Uterus (tissue), 4 donors: ENCODE measurements around the gene SRRM1. TPM values are rescaled to one million over a fixed set of nuclear protein-coding genes. Genes with fewer than 3 reads are reported as not detected.

Experiments used
- DNase-seq, 2 donors: peaks; one replicate each; pipeline ENCODE4 v3.0.0-alpha.2; 2019 to 2020
- H3K27ac ChIP-seq, 2 donors: fragments of 200-600 bp; sonication (generic); 1 replicate in 1 of 2; 2 replicates in 1 of 2; pipeline ENCODE4 v1.5.1; 2016 to 2018
- H3K27me3 ChIP-seq, 2 donors: fragments of 200-600 bp; sonication (generic); one replicate each; pipeline ENCODE4 v1.5.1; 2018 to 2019; ENCODE audit warnings: control low read depth in 1 of 2
- H3K36me3 ChIP-seq, 2 donors: fragments of 200-600 bp; sonication (generic); one replicate each; pipeline ENCODE4 v1.5.1; 2019; ENCODE audit warnings: control low read depth in 1 of 2
- H3K4me1 ChIP-seq, 2 donors: fragments of 200-600 bp; sonication (generic); one replicate each; pipeline ENCODE4 v1.5.1; 2018 to 2019; ENCODE audit warnings: control low read depth in 1 of 2
- H3K4me3 ChIP-seq, 2 donors: fragments of 200-600 bp; sonication (generic); 1 replicate in 1 of 2; 2 replicates in 1 of 2; pipeline ENCODE4 v1.5.1; 2018 to 2019; ENCODE audit warnings: mild to moderate bottlenecking in 1 of 2
- H3K9me3 ChIP-seq, 2 donors: fragments of 200-600 bp; sonication (generic); one replicate each; pipeline ENCODE4 v1.5.1; 2019; ENCODE audit warnings: control low read depth in 1 of 2
- CTCF ChIP-seq, 4 experiments: fragments of 200-600 bp in 2 of 4; fragments of 450-650 bp in 2 of 4; sonication (generic) in 2 of 4; IDR thresholded peaks; one replicate each; pipeline ENCODE4 v1.5.1; 2016 to 2019; ENCODE audit warnings: antibody characterized with exemption in 4 of 4, mild to moderate bottlenecking in 2 of 4, moderate library complexity in 1 of 4
- POLR2A ChIP-seq, 2 donors: fragments of 450-650 bp; IDR thresholded peaks; one replicate each; pipeline ENCODE4 v1.6.1; 2016; ENCODE audit warnings: antibody characterized with exemption in 2 of 2, mild to moderate bottlenecking in 1 of 2, moderate library complexity in 1 of 2
- intact Hi-C: fragments of 100-400 bp; cut with DNase I; formaldehyde crosslinking; loops from one replicate; pipeline ENCODE4 v1.15.1; 2023; ENCODE audit warnings: low total_unique reads
- total RNA-seq, 4 donors: library from RNA; depleted of rRNA in 3 of 4; stranded (reverse); fragments of >200 nt in 3 of 4; gene quantifications; one replicate each; pipeline versions ENCODE4 v1.1.0 to v1.2.4, GENCODE V29; 2014 to 2023
- donor health status: DM: yes; HTN: yes; CAD: no.

Gene SRRM1
- 100 to 1,000 TPM in 2 of 4 donors, 10 to 100 TPM in 2; 92.6 to 177 (median 129) TPM for total RNA-seq

- peak within 1 kb of the TSS; percentile 99 to 100 for H3K27ac ChIP-seq
- H3K4me3 ChIP-seq, result peak within 1 kb of the TSS; percentile 85 to 96
- H3K27me3 ChIP-seq, result no peaks in the 10 kb centered on the region
- intact Hi-C loops, result no loop called here
- peaks cover 0 to 8% of the 10 kb centered on the region in 2 donors for H3K4me1 ChIP-seq
- H3K9me3 ChIP-seq, result no peaks in the 10 kb centered on the region
- TF ChIP-seq POLR2A (IDR thresholded peaks at IDR 0.05) (peak; percentile 99), CTCF (IDR thresholded peaks at IDR 0.05) (peak in 1 of 4 experiments; percentile 8)
- peak; percentile 99 to 100 for DNase-seq
- no peaks in the 10 kb centered on the region for H3K36me3 ChIP-seq
Observed at GRCh38 chr1:24642481-24643362, at the start of gene SRRM1. SRRM1 (plus strand) TSS chr1:24643302; CDS start chr1:24643327, 25 bp downstream.

GRCh38 chr1:24594328-24594598, 48.8 kb upstream of the SRRM1 start:
- no peaks in the 10 kb centered on the region for H3K4me1 ChIP-seq
- H3K9me3 ChIP-seq, result no peaks in the 10 kb centered on the region
- TF ChIP-seq POLR2A (IDR thresholded peaks at IDR 0.05) (no peak), CTCF (IDR thresholded peaks at IDR 0.05) (no peak)
- DNase-seq, result no peak
- intact Hi-C loops, result no loop called here
- H3K27ac ChIP-seq, result no peak overlapping the region
- no peaks in the 10 kb centered on the region for H3K36me3 ChIP-seq
- H3K27me3 ChIP-seq, result no peaks in the 10 kb centered on the region
- no peak overlapping the region for H3K4me3 ChIP-seq

- H3K27ac ChIP-seq, result no peak overlapping the region
- intact Hi-C loops, result no loop called here
- TF ChIP-seq POLR2A (IDR thresholded peaks at IDR 0.05) (no peak), CTCF (IDR thresholded peaks at IDR 0.05) (no peak)
- H3K36me3 ChIP-seq, result no peaks in the 10 kb centered on the region
- no peaks in the 10 kb centered on the region for H3K4me1 ChIP-seq
- H3K4me3 ChIP-seq, result no peak overlapping the region
- DNase-seq, result no peak
- H3K27me3 ChIP-seq, result no peaks in the 10 kb centered on the region
- H3K9me3 ChIP-seq, result no peaks in the 10 kb centered on the region
Observed at GRCh38 chr1:24596401-24596880, 46.7 kb upstream of the SRRM1 start.

GRCh38 chr1:24599265-24599664, 43.8 kb upstream of the SRRM1 start:
- Histone ChIP-seq H3K9me3 (no peaks in the 10 kb centered on the region), H3K4me1 (no peaks in the 10 kb centered on the region), H3K27ac (no peak overlapping the region), H3K27me3 (no peaks in the 10 kb centered on the region), H3K36me3 (no peaks in the 10 kb centered on the region), H3K4me3 (no peak overlapping the region)
- intact Hi-C loops, result no loop called here
- TF ChIP-seq POLR2A (IDR thresholded peaks at IDR 0.05), result no peak
- TF ChIP-seq CTCF (IDR thresholded peaks at IDR 0.05), result no peak
- DNase-seq, result no peak

- Histone ChIP-seq H3K36me3 (no peaks in the 10 kb centered on the region), H3K27ac (no peak overlapping the region), H3K9me3 (no peaks in the 10 kb centered on the region), H3K4me1 (no peaks in the 10 kb centered on the region), H3K4me3 (no peak overlapping the region), H3K27me3 (no peaks in the 10 kb centered on the region)
- no peak for TF ChIP-seq POLR2A (IDR thresholded peaks at IDR 0.05)
- no peak for TF ChIP-seq CTCF (IDR thresholded peaks at IDR 0.05)
- intact Hi-C loops, result no loop called here
- no peak for DNase-seq
Observed at GRCh38 chr1:24600551-24600950, 42.6 kb upstream of the SRRM1 start.
